HG03432 (cell line): ENCODE results near the gene LNPEP.
A peak's percentile ranks its signal among the peaks of the same experiment; 100 is the strongest.

Source experiments
- ATAC-seq: cut with Tn5 transposase; IDR thresholded peaks from one replicate; pipeline ENCODE4 v1.9.1; 2021; ENCODE audit warnings: mild to moderate bottlenecking, moderate library complexity; ENCODE audit not compliant: unreplicated experiment

Gene LNPEP

DNA sequence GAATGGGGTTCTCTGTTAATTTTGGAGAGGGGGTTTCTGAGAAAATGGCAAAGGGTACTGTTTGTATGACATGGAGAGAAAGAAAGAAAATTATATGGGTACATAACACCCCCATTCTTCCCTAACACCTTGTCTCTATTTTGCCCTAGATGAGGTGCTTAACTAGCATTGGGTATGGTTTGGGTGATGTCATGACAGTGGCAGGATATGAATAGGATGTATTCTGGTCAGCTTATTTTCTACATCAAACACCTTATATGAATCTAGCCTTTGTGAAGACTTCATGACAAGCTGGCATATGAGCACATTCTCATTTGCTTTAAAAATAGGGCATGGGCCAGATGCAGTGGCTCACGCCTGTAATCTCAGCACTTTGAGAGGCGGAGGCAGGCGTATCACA lies 58.6 kb downstream of the LNPEP start:
- ATAC-seq: no peak

DNA sequence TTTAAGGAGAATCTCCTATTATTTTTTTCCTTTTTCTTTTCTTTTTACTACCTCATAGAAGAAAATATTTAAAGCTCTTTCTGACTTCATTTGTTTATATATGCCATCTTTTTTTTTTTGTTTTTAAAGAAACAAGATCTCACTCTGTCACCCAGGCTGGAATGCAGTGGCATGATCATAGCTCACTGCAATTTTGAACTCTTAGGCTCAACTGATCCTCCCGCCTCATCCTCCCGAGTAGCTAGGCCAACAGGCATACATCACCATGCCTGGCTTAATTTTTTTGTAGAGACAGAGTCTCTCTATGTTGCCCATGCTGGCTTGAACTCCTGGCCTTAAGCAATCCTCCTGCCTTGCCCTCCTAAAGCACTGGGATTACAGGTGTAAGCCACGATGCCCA lies 59.5 kb downstream of the LNPEP start:
- ATAC-seq: no peak

DNA sequence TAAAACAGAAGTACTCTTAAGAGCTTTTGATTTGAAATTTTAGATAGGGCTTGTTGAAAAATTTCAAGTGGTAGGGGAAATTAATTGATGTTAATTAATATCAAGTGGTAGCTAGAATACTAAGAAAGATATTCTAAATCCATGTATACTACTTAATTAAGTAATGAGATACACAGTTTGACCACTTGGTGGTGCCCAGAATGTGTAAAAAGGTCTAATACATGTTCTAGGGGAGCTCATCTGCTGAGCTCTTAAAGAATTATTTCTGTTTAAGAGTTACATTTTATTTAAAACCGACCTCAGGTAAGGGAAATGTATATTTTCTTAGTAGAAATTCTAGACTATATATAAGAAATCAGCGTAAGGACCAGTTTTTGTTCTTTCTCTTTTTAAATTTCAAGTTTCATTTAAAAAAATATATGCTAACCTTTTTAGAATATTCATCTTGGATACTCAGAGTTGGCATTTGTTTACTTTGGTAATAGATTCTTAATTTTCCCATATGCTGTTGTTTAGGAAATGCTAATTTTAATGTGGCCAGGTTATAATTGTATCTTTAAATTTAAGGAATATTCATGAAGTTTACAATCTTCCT lies 61.5 kb downstream of the LNPEP start:
- no peak for ATAC-seq

DNA sequence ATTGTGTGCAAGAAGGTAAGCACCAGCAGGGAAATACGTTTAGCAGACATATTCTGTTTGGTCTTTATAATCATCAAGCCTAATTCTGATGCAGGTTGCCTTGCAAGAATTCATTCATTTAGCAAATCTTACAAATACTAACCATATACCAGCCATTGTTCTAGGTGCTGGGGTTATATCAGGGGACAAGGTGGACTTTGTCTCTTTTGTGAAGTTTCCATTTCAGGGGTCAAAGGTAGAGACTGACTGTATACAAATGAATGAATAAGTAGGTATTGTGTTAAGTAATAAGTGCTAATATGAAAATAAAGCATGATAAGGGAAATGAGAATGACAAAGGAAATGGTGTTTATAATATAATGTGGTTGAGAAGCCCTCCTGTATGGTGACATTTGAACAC lies 64.0 kb downstream of the LNPEP start:
- no peak for ATAC-seq

DNA sequence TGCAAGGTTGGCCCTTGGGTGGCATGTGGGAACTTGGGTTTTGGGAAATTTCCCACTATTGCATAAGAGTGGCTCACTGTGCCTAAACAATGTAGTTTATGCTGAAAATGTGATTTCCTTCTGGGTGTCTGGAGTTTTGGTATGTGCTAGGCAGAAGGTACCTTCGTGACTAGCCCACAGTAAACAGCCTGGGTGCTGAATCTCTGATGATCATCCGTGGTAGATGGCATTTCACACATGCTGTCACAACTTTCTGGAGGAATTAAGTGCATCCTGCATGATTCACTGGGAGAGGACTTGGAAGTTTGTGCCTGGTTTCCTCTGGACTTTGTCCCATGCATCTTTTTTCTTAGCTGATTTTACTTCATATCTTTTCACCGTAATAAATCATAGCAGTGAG lies 64.5 kb downstream of the LNPEP start:
- no peak for ATAC-seq

DNA sequence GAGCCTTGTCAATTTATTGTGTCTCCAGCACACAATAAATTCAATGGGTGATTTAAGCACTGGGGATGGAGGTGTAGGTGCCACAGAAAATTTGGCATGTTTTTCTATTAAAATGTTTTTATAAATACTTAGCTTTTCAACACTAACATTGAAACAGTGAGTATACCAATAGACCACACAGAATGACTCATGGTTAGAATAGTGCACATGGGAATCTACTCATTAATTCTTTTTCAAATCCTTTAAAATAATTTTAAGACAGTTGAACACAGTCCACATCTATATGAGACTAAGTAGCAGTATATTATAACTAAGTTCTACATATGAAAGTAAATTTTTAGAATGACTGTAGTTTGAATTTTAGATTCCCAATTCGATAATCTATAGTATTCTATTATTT lies 67.1 kb downstream of the LNPEP start:
- ATAC-seq: no peak

DNA sequence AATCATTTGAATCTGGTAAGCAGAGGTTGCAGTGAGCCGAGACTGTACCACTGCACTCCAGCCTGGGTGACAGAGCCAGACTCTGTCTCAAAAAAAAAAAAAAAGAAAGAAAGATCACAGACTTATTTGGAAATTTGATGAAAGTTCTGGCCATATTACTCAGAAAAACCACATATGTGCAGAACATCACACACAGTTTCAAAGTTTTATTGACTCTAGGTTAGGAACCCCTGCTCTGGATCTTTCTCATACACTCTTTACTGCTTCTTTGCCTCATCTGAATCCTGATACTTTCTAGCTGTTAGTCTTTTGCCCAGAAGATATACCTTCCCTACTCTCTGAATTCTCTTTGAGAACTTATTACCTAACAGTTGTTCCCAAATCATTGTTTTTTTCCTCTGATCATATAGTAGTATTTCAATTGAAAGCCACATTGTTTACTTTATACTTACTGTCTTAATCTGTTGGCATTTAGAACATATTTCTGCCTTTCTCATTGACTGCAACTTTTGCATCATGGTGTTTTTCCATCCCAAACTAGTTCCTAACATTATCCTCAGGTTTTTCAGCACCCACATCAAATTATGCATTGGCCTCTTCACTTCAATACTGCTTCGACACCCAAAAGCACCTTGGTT lies 68.7 kb downstream of the LNPEP start:
- ATAC-seq: no peak

DNA sequence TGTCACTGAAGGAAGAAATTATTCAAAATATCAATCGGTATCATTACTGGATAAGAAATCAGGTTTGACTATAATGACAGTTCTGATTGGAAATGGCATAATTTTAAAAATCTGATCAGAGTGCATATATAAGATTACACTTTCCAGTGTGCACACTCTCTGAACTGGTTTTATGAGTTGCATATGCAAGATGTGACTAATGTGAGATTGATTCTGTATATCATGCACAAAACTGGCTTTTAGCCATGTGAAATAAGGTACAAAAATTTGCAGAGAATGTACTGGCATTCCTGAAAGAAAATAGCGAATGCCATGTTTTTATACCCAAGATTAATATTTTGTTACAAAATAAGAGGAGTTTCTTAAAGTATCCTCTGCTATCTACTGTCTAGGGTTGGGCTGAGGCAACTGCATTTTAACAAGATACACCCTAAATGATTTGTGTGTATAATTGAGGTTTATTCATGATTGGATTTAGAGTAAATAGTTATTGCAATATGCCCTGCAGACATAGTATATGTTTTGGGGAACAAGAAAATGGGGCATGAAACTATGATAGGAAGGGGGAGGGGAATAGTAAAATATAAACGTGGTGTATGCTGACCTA lies 70.7 kb downstream of the LNPEP start:
- ATAC-seq: no peak

DNA sequence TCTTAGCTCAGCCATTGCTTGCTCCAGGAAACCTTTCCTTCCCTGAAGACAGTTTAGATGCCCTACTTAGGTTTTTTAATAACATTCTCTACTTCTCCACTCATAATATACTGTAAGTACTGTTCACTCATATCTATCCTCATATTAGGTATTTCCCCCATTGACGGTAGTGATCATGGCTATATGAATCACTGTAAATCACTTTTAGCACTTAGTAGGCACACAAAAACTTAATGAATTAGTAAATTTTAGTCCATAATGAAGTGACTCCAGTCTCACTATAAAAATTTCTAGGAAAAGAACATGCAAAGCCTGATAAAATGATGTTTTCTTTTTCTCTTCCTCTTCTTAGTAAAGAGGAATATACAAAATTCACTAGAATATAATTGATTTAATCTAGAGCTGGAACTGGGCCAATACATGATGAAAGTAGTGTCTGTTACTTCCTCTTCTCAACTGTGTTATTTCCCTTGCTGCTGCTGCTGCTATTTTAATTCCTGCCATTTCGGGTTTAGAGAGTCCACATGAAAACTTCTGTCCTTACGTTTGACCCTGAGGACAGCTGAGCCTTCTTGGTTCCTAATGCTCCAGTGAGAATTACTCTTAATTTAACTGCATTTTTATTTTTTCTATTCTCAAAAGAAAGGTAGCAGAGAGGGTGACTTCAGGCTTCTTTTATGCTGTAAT lies 73.5 kb downstream of the LNPEP start:
- ATAC-seq: peak; percentile 81

DNA sequence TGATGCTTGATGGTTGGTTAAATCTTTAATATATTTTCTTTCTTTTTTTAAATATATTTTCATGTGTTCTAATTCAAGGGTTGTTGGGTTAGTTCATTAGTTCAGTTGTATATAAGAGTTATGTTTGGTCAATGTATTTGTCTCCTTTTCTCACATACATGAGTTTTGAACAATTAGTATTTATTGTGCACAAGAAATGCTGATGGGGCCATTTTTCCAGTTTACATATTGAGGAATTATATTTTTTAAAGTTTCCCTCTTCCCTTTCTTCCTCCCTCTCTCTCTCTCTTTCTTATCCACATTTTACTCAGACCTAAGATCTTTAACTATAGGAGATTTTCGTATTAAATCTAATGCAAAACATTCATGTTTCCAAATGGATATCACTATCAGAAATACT lies 74.0 kb downstream of the LNPEP start:
- no peak for ATAC-seq

DNA sequence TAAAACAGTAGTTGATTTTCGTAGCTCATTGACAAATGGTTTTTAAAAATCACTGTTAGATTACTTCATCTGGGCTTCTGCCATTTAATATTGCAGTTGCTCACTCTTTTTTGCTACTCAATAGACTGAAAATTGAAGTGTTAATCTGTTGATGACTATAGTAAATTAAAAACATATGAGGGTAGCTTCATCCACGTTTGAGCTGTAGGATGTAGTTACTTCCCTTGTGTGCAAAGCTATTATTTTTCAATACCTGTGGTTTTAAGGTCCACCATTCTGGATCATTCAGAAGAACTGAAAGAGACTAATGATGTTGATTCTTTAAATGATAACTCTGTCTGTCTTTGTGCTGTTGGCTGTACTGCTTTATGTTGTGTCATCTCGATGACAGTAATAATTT lies 74.7 kb downstream of the LNPEP start:
- ATAC-seq: no peak

DNA sequence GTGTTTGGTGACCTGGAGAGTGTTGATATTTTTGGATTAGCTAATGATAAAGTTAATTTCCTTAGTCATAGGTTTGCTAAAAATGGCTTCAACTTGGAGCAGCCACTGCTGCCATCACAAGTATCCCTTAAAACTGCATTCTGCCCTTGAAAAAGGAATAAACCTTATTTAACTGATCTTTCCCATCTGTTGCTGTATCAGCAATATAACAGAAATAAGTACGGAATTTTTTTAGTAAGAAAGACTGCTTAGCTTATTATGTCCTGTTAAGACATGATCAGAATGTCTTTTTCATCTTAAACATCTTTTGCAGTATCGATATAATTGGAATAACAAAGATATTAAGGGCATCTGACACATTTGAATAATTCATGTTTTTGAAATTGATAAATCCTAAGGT lies 75.7 kb downstream of the LNPEP start:
- no peak for ATAC-seq

DNA sequence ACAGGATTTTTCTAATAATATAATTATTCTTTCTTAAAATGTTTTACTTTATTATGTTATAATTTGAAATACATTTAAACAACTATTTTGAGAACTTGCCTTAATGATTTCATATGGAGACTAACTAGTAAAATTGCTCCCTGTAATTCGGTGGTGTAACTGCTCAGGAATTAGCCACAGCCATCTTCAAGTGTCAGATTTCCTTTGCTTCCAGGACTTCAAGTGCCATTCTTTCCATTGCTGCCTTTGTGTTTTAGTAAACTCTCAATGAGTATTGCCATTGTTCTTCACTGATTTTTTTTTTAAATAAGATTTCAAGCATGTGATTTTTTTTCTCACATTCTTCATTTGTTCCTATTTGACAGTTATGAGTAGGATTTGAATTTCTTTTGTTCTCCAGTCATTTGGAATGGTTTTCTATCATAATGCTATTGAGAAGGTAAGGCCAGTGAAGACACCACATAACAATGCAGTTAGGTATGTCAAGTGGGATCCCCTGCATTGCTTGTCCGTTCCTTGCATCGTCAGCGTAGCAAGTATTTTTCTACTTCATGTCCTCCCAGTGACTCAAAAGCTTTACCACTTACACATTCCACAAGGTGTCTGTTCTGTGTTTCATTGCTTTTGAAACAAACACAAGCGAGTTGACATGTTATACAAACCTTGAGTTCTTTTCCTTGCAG lies 83.7 kb downstream of the LNPEP start:
- ATAC-seq: no peak

DNA sequence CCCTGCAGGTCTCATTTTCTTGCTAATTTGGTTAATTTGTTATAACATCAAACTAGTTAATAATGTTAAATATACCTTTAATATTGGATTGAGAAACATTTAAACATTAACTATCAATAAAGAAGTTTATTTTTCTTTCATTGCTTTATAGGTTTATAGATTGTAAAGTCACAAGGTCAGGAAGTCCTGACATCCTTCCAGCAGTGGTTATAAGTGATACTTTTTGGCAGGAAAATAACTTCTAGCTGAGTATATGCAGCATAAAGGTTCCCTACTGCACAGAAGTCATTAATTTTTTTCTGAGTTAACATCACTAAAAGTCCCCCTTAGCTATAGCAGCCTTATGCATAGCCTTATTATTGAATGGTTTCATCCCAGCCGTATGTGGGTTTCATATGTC lies 85.5 kb downstream of the LNPEP start:
- no peak for ATAC-seq

DNA sequence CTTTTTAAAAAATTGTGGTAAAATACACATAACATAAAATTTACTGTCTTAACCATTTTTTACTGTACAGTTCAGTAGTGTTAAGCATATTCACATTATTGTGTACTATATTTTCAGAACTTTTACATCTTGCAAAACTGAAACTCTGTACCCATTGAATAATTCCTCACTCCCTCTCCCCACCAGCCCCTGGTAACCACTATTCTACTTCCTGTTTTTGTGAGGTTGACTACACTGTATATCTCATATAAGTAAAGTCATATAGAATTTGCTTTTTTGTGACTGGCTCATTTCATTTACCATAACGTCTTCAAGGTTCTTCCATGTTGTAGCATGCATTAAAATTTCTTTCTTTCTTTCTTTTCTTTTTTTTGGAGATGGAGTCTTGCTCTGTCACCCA lies 87.0 kb downstream of the LNPEP start:
- ATAC-seq: no peak

DNA sequence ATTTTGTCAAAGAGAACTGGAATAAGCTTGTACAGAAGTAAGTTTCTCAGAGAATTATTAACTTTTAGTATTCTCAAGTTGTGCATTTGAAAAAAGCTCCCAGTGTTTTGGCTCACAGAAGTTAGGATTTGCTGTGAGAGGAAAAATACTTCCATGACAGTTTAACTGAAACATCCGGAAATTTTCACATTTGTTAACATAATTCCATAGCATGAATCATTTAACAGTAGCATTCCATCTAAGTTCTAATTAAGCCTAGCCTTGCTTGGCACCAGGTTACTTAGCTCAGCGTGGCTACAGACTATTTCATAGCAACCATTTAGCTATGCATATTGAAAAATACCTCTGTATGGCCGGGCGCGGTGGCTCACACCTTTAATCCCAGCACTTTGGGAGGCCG lies 90.8 kb downstream of the LNPEP start:
- no peak for ATAC-seq

DNA sequence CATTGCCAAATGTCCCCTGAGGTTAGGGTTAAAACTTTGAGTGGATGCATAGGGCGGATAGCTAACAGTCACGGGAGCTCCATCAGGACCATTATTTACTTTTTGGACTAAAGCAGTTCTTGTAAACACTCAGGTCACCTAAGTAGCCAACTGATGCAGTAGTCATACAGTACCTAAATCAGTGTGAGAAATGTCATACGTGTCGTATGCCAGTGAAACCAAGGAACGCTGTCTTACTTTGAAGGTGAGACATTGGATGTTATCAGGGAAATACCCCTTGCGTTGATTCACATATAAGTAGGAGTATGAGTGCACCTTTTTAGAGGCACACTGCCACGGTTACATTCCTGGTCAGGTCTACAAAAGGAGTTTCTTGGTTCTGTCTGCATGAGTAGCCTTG lies 101.9 kb downstream of the LNPEP start:
- no peak for ATAC-seq

DNA sequence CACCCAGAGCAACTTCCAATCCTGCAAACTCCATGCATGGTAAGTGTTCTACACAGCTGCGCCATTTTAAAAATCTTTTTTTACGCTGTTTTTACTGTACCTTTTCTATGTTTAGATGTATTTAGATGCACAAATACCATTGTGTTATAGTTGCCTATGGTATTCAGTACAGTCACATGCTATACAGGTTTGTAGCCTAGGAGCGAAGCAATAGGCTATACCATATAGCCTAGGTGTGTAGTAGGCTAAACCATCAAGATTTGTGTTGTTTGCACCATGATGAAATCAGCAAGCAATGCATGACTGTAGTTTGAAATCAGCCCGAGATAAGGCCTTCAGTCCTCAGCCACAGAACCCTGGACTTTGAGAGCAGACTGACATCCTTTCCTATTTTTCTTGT lies 105.4 kb downstream of the LNPEP start:
- no peak for ATAC-seq

DNA sequence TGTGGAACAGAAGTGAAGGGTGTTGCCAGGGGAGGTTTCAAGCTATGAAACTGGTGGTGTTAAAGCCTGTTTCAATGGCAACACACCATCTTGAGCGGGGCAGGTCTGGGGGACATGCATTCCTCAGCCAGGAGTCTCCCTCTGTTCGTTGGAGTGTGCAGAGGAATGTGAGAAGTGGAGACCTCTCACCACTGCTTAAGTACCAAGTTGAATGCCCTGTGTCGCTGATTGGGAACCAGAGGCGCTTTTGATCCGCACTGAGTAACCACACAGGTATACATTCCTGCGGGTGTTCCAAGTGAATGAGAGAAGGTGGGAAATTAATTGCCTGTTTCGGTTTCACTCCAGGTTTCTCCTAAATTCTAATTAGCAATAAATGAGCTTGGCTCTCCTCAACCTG lies 107.1 kb downstream of the LNPEP start:
- ATAC-seq: no peak

DNA sequence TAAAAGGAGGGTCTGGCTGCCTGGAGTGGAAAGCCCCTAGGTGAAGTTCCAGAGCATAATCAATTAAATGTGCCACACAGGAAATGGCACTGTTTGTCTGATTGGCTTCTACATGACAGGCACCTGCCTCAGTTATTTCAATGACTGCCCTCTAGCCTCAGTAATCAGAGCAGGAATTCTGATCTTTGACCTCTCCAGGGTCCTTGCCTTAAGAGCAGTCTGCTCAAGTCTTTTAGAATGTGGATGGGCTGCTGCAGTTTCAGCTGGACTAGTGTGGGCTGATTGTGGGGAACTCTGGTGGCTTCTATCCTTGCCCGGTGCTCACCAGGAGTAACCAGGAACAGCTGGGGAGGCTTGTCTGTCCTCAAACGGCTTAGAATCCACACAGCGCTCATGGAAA lies 107.6 kb downstream of the LNPEP start:
- no peak for ATAC-seq

DNA sequence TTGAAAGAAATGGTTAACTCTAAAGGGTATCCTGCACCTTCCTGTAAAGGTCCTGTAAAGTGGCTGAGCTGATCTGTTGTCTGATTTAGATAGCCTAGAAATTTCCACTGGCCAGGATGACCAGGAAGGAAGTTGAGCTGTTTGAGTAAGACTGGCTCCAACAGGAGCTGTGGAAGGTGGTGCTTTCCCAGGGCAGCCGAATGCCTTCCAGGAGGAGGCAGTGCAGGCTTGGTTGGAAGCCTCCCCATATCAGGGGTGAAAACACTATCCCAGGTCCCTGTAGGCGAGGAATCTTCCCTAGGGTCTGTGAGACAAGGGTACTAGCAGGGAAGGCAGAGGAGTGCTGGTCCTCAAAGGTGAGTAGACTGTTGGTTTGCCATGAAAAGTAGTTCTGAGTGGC lies 108.2 kb downstream of the LNPEP start:
- ATAC-seq: no peak
